ENCODE results near the gene CCDC112.
"Not testable (repeated sequence)": the region's sequence is repeated elsewhere in the genome, so short reads cannot be mapped to it uniquely, and the experiment has no call there.

The CCDC112 gene

GRCh38 chr5:115262321-115263077, 34.0 kb downstream of the CCDC112 start, which contains the start of gene PGGT1B:
Gene PGGT1B, minus strand, starts transcription at chr5:115262877. Its CDS starts 26 bp downstream, at chr5:115262851.
- Histone ChIP-seq H3K36me3 (ENCODE audit: low read depth) (0 out of 2 replicates have a peak, but pooled peaks cover 4% of the 10 kb centered on the region), H3K4me1 (ENCODE audit: insufficient read depth, poor library complexity, severe bottlenecking) (peaks cover 14% of the 10 kb centered on the region), H3K4me3 (ENCODE audit: severe bottlenecking) (peak within 1 kb of the TSS; percentile 65), H3K27me3 (ENCODE audit: insufficient read depth, poor library complexity, severe bottlenecking) (no peaks in the 10 kb centered on the region), H3K27ac (ENCODE audit: poor library complexity, severe bottlenecking) (peak within 1 kb of the TSS; percentile 74), H3K9me3 (ENCODE audit: severe bottlenecking) (no peaks in the 10 kb centered on the region)
- ATAC-seq (ENCODE audit: low read depth) (peak; percentile 88), DNase-seq (ENCODE audit: low spot score) (peak; percentile 76)
- no peak for TF ChIP-seq CTCF (IDR thresholded peaks at IDR 0.05; ENCODE audit: poor library complexity, severe bottlenecking)

GRCh38 chr5:115262011-115262320, 34.5 kb downstream of the CCDC112 start:
- peak overlapping the region; percentile 65 for H3K4me3 ChIP-seq (ENCODE audit: severe bottlenecking)
- H3K27ac ChIP-seq (ENCODE audit: poor library complexity, severe bottlenecking), result peak overlapping the region; percentile 74
- no peaks in the 10 kb centered on the region for H3K27me3 ChIP-seq (ENCODE audit: insufficient read depth, poor library complexity, severe bottlenecking)
- ATAC-seq (ENCODE audit: low read depth) (peak; percentile 49), DNase-seq (ENCODE audit: low spot score) (no peak)
- no peak for TF ChIP-seq CTCF (IDR thresholded peaks at IDR 0.05; ENCODE audit: poor library complexity, severe bottlenecking)
- H3K9me3 ChIP-seq (ENCODE audit: severe bottlenecking), result no peaks in the 10 kb centered on the region
- H3K36me3 ChIP-seq (ENCODE audit: low read depth), result 0 out of 2 replicates have a peak, but pooled peaks cover 4% of the 10 kb centered on the region
- peaks cover 14% of the 10 kb centered on the region for H3K4me1 ChIP-seq (ENCODE audit: insufficient read depth, poor library complexity, severe bottlenecking)

GRCh38 chr5:115260248-115260647, 36.2 kb downstream of the CCDC112 start:
- no peak overlapping the region for H3K4me3 ChIP-seq (ENCODE audit: severe bottlenecking)
- no peak for TF ChIP-seq CTCF (IDR thresholded peaks at IDR 0.05; ENCODE audit: poor library complexity, severe bottlenecking)
- no peaks in the 10 kb centered on the region for H3K9me3 ChIP-seq (ENCODE audit: severe bottlenecking)
- DNase-seq (ENCODE audit: low spot score), result no peak
- peaks cover 11% of the 10 kb centered on the region for H3K36me3 ChIP-seq (ENCODE audit: low read depth)
- no peak overlapping the region for H3K27ac ChIP-seq (ENCODE audit: poor library complexity, severe bottlenecking)
- H3K4me1 ChIP-seq (ENCODE audit: insufficient read depth, poor library complexity, severe bottlenecking), result peaks cover 14% of the 10 kb centered on the region
- H3K27me3 ChIP-seq (ENCODE audit: insufficient read depth, poor library complexity, severe bottlenecking), result no peaks in the 10 kb centered on the region
- ATAC-seq (ENCODE audit: low read depth), result no peak

GRCh38 chr5:115257981-115258380, 38.5 kb downstream of the CCDC112 start:
- peaks cover 14% of the 10 kb centered on the region for H3K4me1 ChIP-seq (ENCODE audit: insufficient read depth, poor library complexity, severe bottlenecking)
- ATAC-seq (ENCODE audit: low read depth) (no peak), DNase-seq (ENCODE audit: low spot score) (no peak)
- no peak for TF ChIP-seq CTCF (IDR thresholded peaks at IDR 0.05; ENCODE audit: poor library complexity, severe bottlenecking)
- no peak overlapping the region for H3K4me3 ChIP-seq (ENCODE audit: severe bottlenecking)
- H3K36me3 ChIP-seq (ENCODE audit: low read depth), result peaks cover 13% of the 10 kb centered on the region
- H3K9me3 ChIP-seq (ENCODE audit: severe bottlenecking), result no peaks in the 10 kb centered on the region
- no peak overlapping the region for H3K27ac ChIP-seq (ENCODE audit: poor library complexity, severe bottlenecking)
- no peaks in the 10 kb centered on the region for H3K27me3 ChIP-seq (ENCODE audit: insufficient read depth, poor library complexity, severe bottlenecking)

GRCh38 chr5:115249379-115249778, 47.1 kb downstream of the CCDC112 start:
- not testable (repeated sequence) for H3K9me3 ChIP-seq (ENCODE audit: severe bottlenecking); H3K27ac ChIP-seq (ENCODE audit: poor library complexity, severe bottlenecking); H3K4me1 ChIP-seq (ENCODE audit: insufficient read depth, poor library complexity, severe bottlenecking); H3K27me3 ChIP-seq (ENCODE audit: insufficient read depth, poor library complexity, severe bottlenecking); H3K4me3 ChIP-seq (ENCODE audit: severe bottlenecking); DNase-seq (ENCODE audit: low spot score)
- peak; percentile 58; the same call in 2 of the 3 replicates for ATAC-seq (ENCODE audit: low read depth)
- peaks cover 40% of the 10 kb centered on the region for H3K36me3 ChIP-seq (ENCODE audit: low read depth)

Data from RWPE2 (cell line).